H9 (cell line): Measurements from ENCODE around the gene CLPTM1L. TPM values are rescaled to one million over a fixed set of nuclear protein-coding genes. Genes with fewer than 3 reads are reported as not detected.

Source experiments
- DNase-seq: peaks from one replicate; pipeline ENCODE4 v3.0.0-alpha.2; 2017
- H2AFZ ChIP-seq: one replicate; pipeline ENCODE4 v1.6.1; 2013; ENCODE audit warnings: mild to moderate bottlenecking, low read length, control low read depth, moderate library complexity
- H2AK5ac ChIP-seq: 2 replicates; pipeline ENCODE4 v1.6.1; 2013; ENCODE audit warnings: low read length, control low read depth, mixed read lengths; ENCODE audit not compliant: insufficient read length
- H2BK120ac ChIP-seq: one replicate; pipeline ENCODE4 v1.6.1; 2013; ENCODE audit warnings: low read depth, mild to moderate bottlenecking, low read length, control low read depth, inconsistent platforms; ENCODE audit not compliant: poor library complexity, severe bottlenecking
- H2BK12ac ChIP-seq: 2 replicates; pipeline ENCODE4 v1.6.1; 2013; ENCODE audit warnings: low read length, control low read depth, mixed read lengths, low read depth; ENCODE audit not compliant: insufficient read length
- H2BK15ac ChIP-seq: 2 replicates; pipeline ENCODE4 v1.6.1; 2013; ENCODE audit warnings: low read depth, low read length, control low read depth
- H2BK20ac ChIP-seq: one replicate; pipeline ENCODE4 v1.6.1; 2013; ENCODE audit warnings: low read depth, mild to moderate bottlenecking, low read length, control low read depth, inconsistent platforms; ENCODE audit not compliant: poor library complexity, severe bottlenecking
- H2BK5ac ChIP-seq: 2 replicates; pipeline ENCODE4 v1.6.1; 2013; ENCODE audit warnings: low read length, control low read depth, mixed read lengths; ENCODE audit not compliant: insufficient read length
- H3K14ac ChIP-seq: 2 replicates; pipeline ENCODE4 v1.6.1; 2013; ENCODE audit warnings: low read length, control low read depth; ENCODE audit not compliant: insufficient read depth
- H3K18ac ChIP-seq: 2 replicates; pipeline ENCODE4 v1.6.1; 2013; ENCODE audit warnings: low read depth, mild to moderate bottlenecking, mixed read lengths, low read length, control low read depth; ENCODE audit not compliant: insufficient read length
- H3K23ac ChIP-seq: 2 replicates; pipeline ENCODE4 v1.6.1; 2013; ENCODE audit warnings: low read length, control low read depth, mixed read lengths, low read depth; ENCODE audit not compliant: insufficient read length
- H3K23me2 ChIP-seq: 2 replicates; pipeline ENCODE4 v1.6.1; 2013; ENCODE audit warnings: low read depth, mild to moderate bottlenecking, mixed read lengths, low read length, control low read depth; ENCODE audit not compliant: insufficient read length, poor library complexity, severe bottlenecking
- H3K27ac ChIP-seq: 2 replicates; pipeline ENCODE4 v1.5.1; 2013; ENCODE audit warnings: low read length, control low read depth, mixed read lengths, low read depth; ENCODE audit not compliant: insufficient read length
- H3K27me3 ChIP-seq: 2 replicates; pipeline ENCODE4 v1.6.1; 2013; ENCODE audit warnings: low read length, control low read depth, inconsistent platforms; ENCODE audit not compliant: insufficient read depth
- H3K4ac ChIP-seq: 2 replicates; pipeline ENCODE4 v1.6.1; 2013; ENCODE audit warnings: low read depth, mild to moderate bottlenecking, control low read depth, inconsistent platforms, low read length, moderate library complexity
- H3K4me1 ChIP-seq: 2 replicates; pipeline ENCODE4 v1.6.1; 2013; ENCODE audit warnings: low read length, control low read depth, inconsistent platforms; ENCODE audit not compliant: insufficient read depth
- H3K4me2 ChIP-seq: 2 replicates; pipeline ENCODE4 v1.6.1; 2013; ENCODE audit warnings: low read length, control low read depth, mixed read lengths; ENCODE audit not compliant: insufficient read length, insufficient read depth
- H3K56ac ChIP-seq: 2 replicates; pipeline ENCODE4 v1.6.1; 2013; ENCODE audit warnings: low read depth, mild to moderate bottlenecking, mixed read lengths, low read length, control low read depth; ENCODE audit not compliant: insufficient read length
- H3K79me1 ChIP-seq: 2 replicates; pipeline ENCODE4 v1.6.1; 2013; ENCODE audit warnings: low read depth, mild to moderate bottlenecking, moderate library complexity, low read length, control low read depth, inconsistent platforms; ENCODE audit not compliant: insufficient read depth, poor library complexity, severe bottlenecking
- H3K79me2 ChIP-seq: 2 replicates; pipeline ENCODE4 v1.6.1; 2013; ENCODE audit warnings: low read length, control low read depth, inconsistent platforms; ENCODE audit not compliant: insufficient read depth
- H3K9ac ChIP-seq: 2 replicates; pipeline ENCODE4 v1.6.1; 2013; ENCODE audit warnings: low read length, control low read depth, mixed read lengths; ENCODE audit not compliant: insufficient read length; ENCODE audit errors: extremely low read depth
- H3K9me3 ChIP-seq: one replicate; pipeline ENCODE4 v1.6.1; 2013; ENCODE audit warnings: low read depth, low read length, inconsistent platforms; ENCODE audit not compliant: control insufficient read depth
- H3T11ph ChIP-seq: one replicate; pipeline ENCODE4 v1.6.1; 2013; ENCODE audit warnings: mild to moderate bottlenecking, low read length, control low read depth, inconsistent platforms
- H4K20me1 ChIP-seq: one replicate; pipeline ENCODE4 v1.6.1; 2013; ENCODE audit not compliant: control insufficient read depth, insufficient read length, insufficient read depth
- H4K5ac ChIP-seq: 2 replicates; pipeline ENCODE4 v1.6.1; 2013; ENCODE audit warnings: low read depth, mild to moderate bottlenecking, mixed read lengths, low read length, control low read depth; ENCODE audit not compliant: insufficient read length
- H4K8ac ChIP-seq: replicated peaks from 2 replicates; pipeline ENCODE4 v1.6.1; 2013; ENCODE audit warnings: low read length, control low read depth, mixed read lengths, low read depth; ENCODE audit not compliant: insufficient read length
- H4K91ac ChIP-seq: 2 replicates; pipeline ENCODE4 v1.6.1; 2013; ENCODE audit warnings: low read depth, mild to moderate bottlenecking, moderate library complexity, mixed read lengths, low read length, control low read depth; ENCODE audit not compliant: insufficient read length
- H3K27ac Mint-ChIP-seq, 3 experiments: 2 replicates in 2 of 3; 3 replicates in 1 of 3; pipeline ENCODE4 v1.8.0; 2020 to 2021; ENCODE audit warnings: mixed read lengths in 3 of 3, mild to moderate bottlenecking in 1 of 3, moderate library complexity in 1 of 3
- H3K27me3 Mint-ChIP-seq: 2 replicates; pipeline ENCODE4 v1.8.0; 2021; ENCODE audit warnings: low read depth, mild to moderate bottlenecking, moderate library complexity, mixed read lengths
- H3K36me3 Mint-ChIP-seq, 3 experiments: 2 replicates in 2 of 3; 3 replicates in 1 of 3; pipeline ENCODE4 v1.8.0; 2020 to 2021; ENCODE audit warnings: low read depth in 3 of 3, mixed read lengths in 3 of 3; ENCODE audit not compliant: insufficient read depth in 1 of 3
- H3K4me1 Mint-ChIP-seq, 2 experiments: 2 replicates each; pipeline ENCODE4 v1.8.0; 2020; ENCODE audit warnings: mixed read lengths in 2 of 2
- H3K4me3 Mint-ChIP-seq, 2 experiments: 2 replicates in 1 of 2; 3 replicates in 1 of 2; pipeline ENCODE4 v1.8.0; 2020 to 2021; ENCODE audit warnings: mild to moderate bottlenecking in 2 of 2, mixed read lengths in 2 of 2, moderate library complexity in 1 of 2
- H3K9me3 Mint-ChIP-seq, 2 experiments: 2 replicates in 1 of 2; 3 replicates in 1 of 2; pipeline ENCODE4 v1.8.0; 2020; ENCODE audit warnings: mild to moderate bottlenecking in 2 of 2, mixed read lengths in 2 of 2, moderate library complexity in 1 of 2
- CTCF ChIP-seq: fragments of 200-600 bp; sonication (generic); conservative IDR thresholded peaks from 3 replicates; pipeline ENCODE4 v1.8.0; 2021; ENCODE audit warnings: antibody characterized with exemption, mild to moderate bottlenecking
- WGBS: extraction: QIAGEN DNeasy Blood & Tissue Kit; methylation state at CpG from one replicate; pipeline ENCODE4 v1.1.7; 2013; ENCODE audit warnings: missing lambda C conversion rate, low lambda C conversion rate, mixed read lengths; ENCODE audit not compliant: insufficient read length; ENCODE audit errors: extremely low coverage; 5-methylcytosine and 5-hydroxymethylcytosine counted together
- total RNA-seq: library from RNA; stranded (reverse); gene quantifications from 2 replicates; pipeline ENCODE4 v1.2.1, GENCODE V29; 2021

CLPTM1L gene
- total RNA-seq, 1 experiment from 2014 or later, result 108 TPM

- no peak overlapping the region for H4K91ac ChIP-seq
- no peak overlapping the region for H3K9ac ChIP-seq
- H3K27ac ChIP-seq, result no peak overlapping the region
- TF ChIP-seq CTCF, result no peak
- H3K79me2 ChIP-seq, result no peaks in the 10 kb centered on the region
- no peak overlapping the region for H3K4me2 ChIP-seq
- H3K9me3 Mint-ChIP-seq, result peaks cover 13 to 14% of the 10 kb centered on the region in 2 experiments
- no peak overlapping the region for H2BK15ac ChIP-seq
- H3K4me1 ChIP-seq, result no peaks in the 10 kb centered on the region; the same call in 1 of the 2 replicates
- no peak overlapping the region for H2BK5ac ChIP-seq
- H3K4me3 Mint-ChIP-seq, result no peak overlapping the region
- H2AFZ ChIP-seq, result no peak overlapping the region
- peaks cover 0 to 10% (median 2%) of the 10 kb centered on the region in 3 experiments; a peak in 4 of 7 replicates for H3K36me3 Mint-ChIP-seq
- H3T11ph ChIP-seq, result no peak overlapping the region
- peaks cover 91% of the 10 kb centered on the region for H3K27me3 Mint-ChIP-seq
- no peak overlapping the region for H3K27ac Mint-ChIP-seq
- H3K14ac ChIP-seq, result no peak overlapping the region
- H2BK120ac ChIP-seq, result no peak overlapping the region
- H2AK5ac ChIP-seq, result no peak overlapping the region
- H3K23ac ChIP-seq, result no peak overlapping the region
- no peak overlapping the region for H4K8ac ChIP-seq
- no peaks in the 10 kb centered on the region for H3K79me1 ChIP-seq
- no peak overlapping the region for H4K5ac ChIP-seq
- peaks cover 6% of the 10 kb centered on the region for H3K23me2 ChIP-seq
- no peak overlapping the region for H3K56ac ChIP-seq
- H2BK20ac ChIP-seq, result no peak overlapping the region
- no peak overlapping the region for H2BK12ac ChIP-seq
- peaks cover 3% of the 10 kb centered on the region for H4K20me1 ChIP-seq
- no CpG with 5 or more reads among the region's 17 CpGs for WGBS
- H3K18ac ChIP-seq, result no peak overlapping the region
- H3K27me3 ChIP-seq, result peaks cover 7% of the 10 kb centered on the region; the same call in 1 of the 2 replicates
- H3K4me1 Mint-ChIP-seq, result peaks cover 14 to 18% of the 10 kb centered on the region in 2 experiments
- H3K4ac ChIP-seq, result no peak overlapping the region
- H3K9me3 ChIP-seq, result no peaks in the 10 kb centered on the region
- DNase-seq, result no peak
These were observed 38.4 kb upstream of the CLPTM1L start for GRCh38 chr5:1383344-1383743.
